HepG2 (cell line): Measurements from ENCODE around the gene TM9SF2. TPM values are rescaled to one million over a fixed set of nuclear protein-coding genes. Genes with fewer than 3 reads are reported as not detected.

Experiments used
- DNMT1 ChIP-seq: sonication (generic); formaldehyde crosslinking; IDR thresholded peaks from 2 replicates; pipeline ENCODE4 v1.5.1; 2020; ENCODE audit warnings: mild to moderate bottlenecking, missing genetic modification reagents
- FOXA3 ChIP-seq: IDR thresholded peaks from 2 replicates; pipeline ENCODE4 v1.6.1; 2016; ENCODE audit warnings: missing genetic modification reagents, missing compliant biosample characterization
- FOXK1 ChIP-seq: sonication (generic); formaldehyde crosslinking; IDR thresholded peaks from 2 replicates; pipeline ENCODE4 v1.4.0; 2020; ENCODE audit warnings: low read depth, missing genetic modification reagents, borderline replicate concordance
- KAT8 ChIP-seq: IDR thresholded peaks from 2 replicates; pipeline ENCODE4 v1.6.1; 2016; ENCODE audit warnings: missing genetic modification reagents, missing compliant biosample characterization
- KMT2A ChIP-seq: sonication (generic); formaldehyde crosslinking; IDR thresholded peaks from 2 replicates; pipeline ENCODE4 v1.4.0; 2020; ENCODE audit warnings: missing genetic modification reagents
- RBAK ChIP-seq: sonication (generic); formaldehyde crosslinking; IDR thresholded peaks from 2 replicates; pipeline ENCODE4 v1.5.1; 2020; ENCODE audit warnings: mild to moderate bottlenecking, missing genetic modification reagents
- RFXANK ChIP-seq: IDR thresholded peaks from 2 replicates; pipeline ENCODE4 v1.6.1; 2016
- SIN3B ChIP-seq: fragments of 150-350 bp; IDR thresholded peaks from 2 replicates; pipeline ENCODE4 v1.6.1; 2014; ENCODE audit warnings: low read length
- SMAD1 ChIP-seq: sonication (generic); formaldehyde crosslinking; IDR thresholded peaks from 2 replicates; pipeline ENCODE4 v1.4.0; 2020; ENCODE audit warnings: missing genetic modification reagents, low read depth, mild to moderate bottlenecking, borderline replicate concordance
- SP1 ChIP-seq, 2 experiments: fragments of 450-650 bp in 1 of 2; sonication (generic) in 1 of 2; formaldehyde crosslinking in 1 of 2; IDR thresholded peaks; 2 replicates each; pipeline versions ENCODE4 v1.4.0 to v1.6.1; 2016 to 2020; ENCODE audit warnings: missing genetic modification reagents in 1 of 2
- TP53 ChIP-seq: sonication (generic); formaldehyde crosslinking; conservative IDR thresholded peaks from 2 replicates; pipeline ENCODE4 v1.4.0; 2020; ENCODE audit warnings: missing genetic modification reagents
- ZNF121 ChIP-seq: sonication (generic); formaldehyde crosslinking; IDR thresholded peaks from 2 replicates; pipeline ENCODE4 v1.5.0; 2020; ENCODE audit warnings: mild to moderate bottlenecking, missing genetic modification reagents
- ZNF17 ChIP-seq: sonication (generic); formaldehyde crosslinking; IDR thresholded peaks from 2 replicates; pipeline ENCODE4 v1.5.0; 2020; ENCODE audit warnings: mild to moderate bottlenecking, missing genetic modification reagents
- ZNF441 ChIP-seq: sonication (generic); formaldehyde crosslinking; IDR thresholded peaks from 2 replicates; pipeline ENCODE4 v1.7.0; 2021; ENCODE audit warnings: missing genetic modification reagents, borderline replicate concordance
- ZNF598 ChIP-seq: sonication (generic); formaldehyde crosslinking; IDR thresholded peaks from 2 replicates; pipeline ENCODE4 v1.5.1; 2020; ENCODE audit warnings: mild to moderate bottlenecking, missing genetic modification reagents, borderline replicate concordance
- ZZZ3 ChIP-seq: sonication (generic); formaldehyde crosslinking; IDR thresholded peaks from 2 replicates; pipeline ENCODE4 v1.4.0; 2020; ENCODE audit warnings: missing genetic modification reagents, mild to moderate bottlenecking, borderline replicate concordance
- polyA plus RNA-seq, 8 experiments: library from polyadenylated mRNA; depleted of rRNA in 3 of 8; stranded (reverse) in 7 of 8; unstranded in 1 of 8; fragments of >200 nt; fragmentation: Illumina TruSeq in 4 of 8; extraction: Trizol in 4 of 8; gene quantifications; 2 replicates each; pipeline versions ENCODE4 v1.2.1 to v1.2.3, GENCODE V29; 2011 to 2016; ENCODE audit warnings: low read depth in 4 of 8, missing spikeins in 1 of 8, mixed read lengths in 1 of 8; ENCODE audit not compliant: insufficient read depth in 1 of 8
- total RNA-seq, 5 experiments: library from RNA; depleted of rRNA; stranded (reverse); fragments of >200 nt; fragmentation: Illumina TruSeq; extraction: Trizol; gene quantifications; 2 replicates each; pipeline ENCODE4 v1.2.3, GENCODE V29; 2016; ENCODE audit warnings: low read depth in 1 of 5
- TF ChIP-seq, protein P1 (sequence below): sonication (generic); formaldehyde crosslinking; IDR thresholded peaks from 2 replicates; pipeline ENCODE4 v1.4.0; 2020; ENCODE audit warnings: missing genetic modification reagents, borderline replicate concordance
- TF ChIP-seq, protein P2 (sequence below): sonication (generic); formaldehyde crosslinking; conservative IDR thresholded peaks from 2 replicates; pipeline ENCODE4 v1.4.0; 2020; ENCODE audit warnings: missing genetic modification reagents
- TF ChIP-seq, protein P3 (sequence below): sonication (generic); formaldehyde crosslinking; IDR thresholded peaks from 2 replicates; pipeline ENCODE4 v1.5.1; 2020; ENCODE audit warnings: missing genetic modification reagents, mild to moderate bottlenecking, borderline replicate concordance
- TF ChIP-seq, protein P4 (sequence below): sonication (generic); formaldehyde crosslinking; IDR thresholded peaks from 2 replicates; pipeline ENCODE4 v1.5.1; 2020; ENCODE audit warnings: missing genetic modification reagents, mild to moderate bottlenecking, borderline replicate concordance

TM9SF2 gene
- total and polyA plus RNA-seq, 2 of the 13 experiments (the other 11 are each of a cell fraction or from before 2014, with no cell fraction given): 94.1 to 123 TPM

DNA sequence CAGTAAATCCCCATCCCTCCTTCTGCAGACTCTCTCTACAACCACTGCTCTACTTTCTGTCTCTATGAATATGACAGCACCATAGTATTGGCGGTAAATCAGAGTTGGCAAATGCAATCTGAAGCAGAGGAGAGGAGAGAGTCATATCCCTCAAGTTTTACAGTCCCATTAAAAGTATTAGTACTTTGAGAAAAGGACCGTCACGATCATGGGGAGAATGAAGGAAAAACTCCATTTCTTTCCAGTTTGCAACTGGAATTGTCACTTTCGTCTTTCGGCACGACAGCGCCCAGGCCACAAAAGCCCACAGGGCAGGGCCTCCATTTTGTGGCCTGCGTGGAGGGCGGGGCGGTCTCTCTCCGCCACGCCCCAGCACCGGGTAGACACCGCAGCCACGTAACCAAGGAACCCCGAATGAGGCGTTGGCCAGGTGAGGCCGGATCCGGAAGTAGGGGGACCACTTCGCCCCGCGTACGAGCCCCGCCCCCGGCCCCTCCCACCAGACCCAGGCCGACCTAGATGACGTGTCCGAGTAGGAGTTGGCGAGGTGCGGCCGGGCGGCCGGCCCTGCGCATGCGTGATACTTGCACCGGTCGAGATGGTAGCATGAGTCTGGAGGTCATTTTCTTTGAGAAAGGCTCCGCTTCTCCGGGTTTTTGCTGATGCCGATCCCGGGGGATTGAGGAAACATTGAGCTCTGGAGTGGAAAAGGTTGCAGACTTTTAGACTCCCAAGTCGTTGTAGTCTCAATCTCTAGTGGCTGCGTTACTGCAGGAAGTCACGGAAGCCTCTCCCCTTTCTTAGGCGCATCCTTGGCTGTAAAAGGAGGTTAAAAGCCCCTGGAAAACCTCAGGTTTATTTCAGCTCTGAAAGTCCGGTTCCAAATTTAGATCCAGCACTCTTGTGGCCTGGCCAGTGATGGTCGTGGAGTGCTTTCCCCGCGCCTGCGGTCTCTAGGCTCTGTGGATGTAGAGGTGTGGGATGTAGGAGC, 2.8 kb upstream of the TM9SF2 start (continued):
- TF ChIP-seq FOXK1 (CRISPR knock-in tag): peak; percentile 40; the same call in 1 of the 2 replicates
- TF ChIP-seq KAT8 (CRISPR knock-in tag): peak; percentile 89
- TF ChIP-seq ZZZ3 (CRISPR knock-in tag): 0 out of 2 replicates have a peak, but pooled peaks have one; percentile 41
- peak; percentile 36 for TF ChIP-seq FOXA3 (CRISPR knock-in tag)
- no peak for TF ChIP-seq RBAK (CRISPR knock-in tag)
- TF ChIP-seq SP1 (IDR thresholded peaks at IDR 0.05): no peak
- TF ChIP-seq SP1 (CRISPR knock-in tag; IDR thresholded peaks at IDR 0.05): peak; percentile 95
- peak; percentile 13; the same call in 1 of the 2 replicates for TF ChIP-seq ZNF441 (CRISPR knock-in tag)
- TF ChIP-seq ZNF121 (CRISPR knock-in tag): no peak
- TF ChIP-seq KMT2A: peak; percentile 22; the same call in 1 of the 2 replicates
- TF ChIP-seq ZNF17 (CRISPR knock-in tag): no peak
- 0 out of 2 replicates have a peak, but pooled peaks have one; percentile 18 for TF ChIP-seq ZNF598 (CRISPR knock-in tag)
- TF ChIP-seq, protein P1, sequence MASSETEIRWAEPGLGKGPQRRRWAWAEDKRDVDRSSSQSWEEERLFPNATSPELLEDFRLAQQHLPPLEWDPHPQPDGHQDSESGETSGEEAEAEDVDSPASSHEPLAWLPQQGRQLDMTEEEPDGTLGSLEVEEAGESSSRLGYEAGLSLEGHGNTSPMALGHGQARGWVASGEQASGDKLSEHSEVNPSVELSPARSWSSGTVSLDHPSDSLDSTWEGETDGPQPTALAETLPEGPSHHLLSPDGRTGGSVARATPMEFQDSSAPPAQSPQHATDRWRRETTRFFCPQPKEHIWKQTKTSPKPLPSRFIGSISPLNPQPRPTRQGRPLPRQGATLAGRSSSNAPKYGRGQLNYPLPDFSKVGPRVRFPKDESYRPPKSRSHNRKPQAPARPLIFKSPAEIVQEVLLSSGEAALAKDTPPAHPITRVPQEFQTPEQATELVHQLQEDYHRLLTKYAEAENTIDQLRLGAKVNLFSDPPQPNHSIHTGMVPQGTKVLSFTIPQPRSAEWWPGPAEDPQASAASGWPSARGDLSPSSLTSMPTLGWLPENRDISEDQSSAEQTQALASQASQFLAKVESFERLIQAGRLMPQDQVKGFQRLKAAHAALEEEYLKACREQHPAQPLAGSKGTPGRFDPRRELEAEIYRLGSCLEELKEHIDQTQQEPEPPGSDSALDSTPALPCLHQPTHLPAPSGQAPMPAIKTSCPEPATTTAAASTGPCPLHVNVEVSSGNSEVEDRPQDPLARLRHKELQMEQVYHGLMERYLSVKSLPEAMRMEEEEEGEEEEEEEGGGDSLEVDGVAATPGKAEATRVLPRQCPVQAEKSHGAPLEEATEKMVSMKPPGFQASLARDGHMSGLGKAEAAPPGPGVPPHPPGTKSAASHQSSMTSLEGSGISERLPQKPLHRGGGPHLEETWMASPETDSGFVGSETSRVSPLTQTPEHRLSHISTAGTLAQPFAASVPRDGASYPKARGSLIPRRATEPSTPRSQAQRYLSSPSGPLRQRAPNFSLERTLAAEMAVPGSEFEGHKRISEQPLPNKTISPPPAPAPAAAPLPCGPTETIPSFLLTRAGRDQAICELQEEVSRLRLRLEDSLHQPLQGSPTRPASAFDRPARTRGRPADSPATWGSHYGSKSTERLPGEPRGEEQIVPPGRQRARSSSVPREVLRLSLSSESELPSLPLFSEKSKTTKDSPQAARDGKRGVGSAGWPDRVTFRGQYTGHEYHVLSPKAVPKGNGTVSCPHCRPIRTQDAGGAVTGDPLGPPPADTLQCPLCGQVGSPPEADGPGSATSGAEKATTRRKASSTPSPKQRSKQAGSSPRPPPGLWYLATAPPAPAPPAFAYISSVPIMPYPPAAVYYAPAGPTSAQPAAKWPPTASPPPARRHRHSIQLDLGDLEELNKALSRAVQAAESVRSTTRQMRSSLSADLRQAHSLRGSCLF (CRISPR knock-in tag): 0 out of 2 replicates have a peak, but pooled peaks have one; percentile 16
- peak; percentile 37; the same call in 1 of the 2 replicates for TF ChIP-seq SIN3B
- no peak for TF ChIP-seq SMAD1 (CRISPR knock-in tag)
- TF ChIP-seq, protein P2, sequence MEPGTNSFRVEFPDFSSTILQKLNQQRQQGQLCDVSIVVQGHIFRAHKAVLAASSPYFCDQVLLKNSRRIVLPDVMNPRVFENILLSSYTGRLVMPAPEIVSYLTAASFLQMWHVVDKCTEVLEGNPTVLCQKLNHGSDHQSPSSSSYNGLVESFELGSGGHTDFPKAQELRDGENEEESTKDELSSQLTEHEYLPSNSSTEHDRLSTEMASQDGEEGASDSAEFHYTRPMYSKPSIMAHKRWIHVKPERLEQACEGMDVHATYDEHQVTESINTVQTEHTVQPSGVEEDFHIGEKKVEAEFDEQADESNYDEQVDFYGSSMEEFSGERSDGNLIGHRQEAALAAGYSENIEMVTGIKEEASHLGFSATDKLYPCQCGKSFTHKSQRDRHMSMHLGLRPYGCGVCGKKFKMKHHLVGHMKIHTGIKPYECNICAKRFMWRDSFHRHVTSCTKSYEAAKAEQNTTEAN (CRISPR knock-in tag): no peak
- no peak for TF ChIP-seq TP53 (CRISPR knock-in tag)
- 0 out of 2 replicates have a peak, but pooled peaks have one; percentile 42 for TF ChIP-seq RFXANK (CRISPR knock-in tag)
- no peak for TF ChIP-seq DNMT1
- TF ChIP-seq, protein P3, sequence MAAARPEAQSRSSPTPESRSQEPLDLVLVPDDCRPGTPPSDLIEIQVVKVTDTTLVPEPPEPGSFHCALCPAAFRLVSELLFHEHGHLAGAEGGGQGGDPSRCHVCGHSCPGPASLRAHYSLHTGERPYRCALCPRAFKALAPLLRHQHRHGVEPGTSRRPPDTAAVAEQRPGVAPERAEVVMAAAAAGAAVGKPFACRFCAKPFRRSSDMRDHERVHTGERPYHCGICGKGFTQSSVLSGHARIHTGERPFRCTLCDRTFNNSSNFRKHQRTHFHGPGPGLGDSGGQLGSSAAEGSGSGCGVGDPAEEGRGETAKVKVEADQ (CRISPR knock-in tag): peak; percentile 25; the same call in 1 of the 2 replicates
- TF ChIP-seq, protein P4, sequence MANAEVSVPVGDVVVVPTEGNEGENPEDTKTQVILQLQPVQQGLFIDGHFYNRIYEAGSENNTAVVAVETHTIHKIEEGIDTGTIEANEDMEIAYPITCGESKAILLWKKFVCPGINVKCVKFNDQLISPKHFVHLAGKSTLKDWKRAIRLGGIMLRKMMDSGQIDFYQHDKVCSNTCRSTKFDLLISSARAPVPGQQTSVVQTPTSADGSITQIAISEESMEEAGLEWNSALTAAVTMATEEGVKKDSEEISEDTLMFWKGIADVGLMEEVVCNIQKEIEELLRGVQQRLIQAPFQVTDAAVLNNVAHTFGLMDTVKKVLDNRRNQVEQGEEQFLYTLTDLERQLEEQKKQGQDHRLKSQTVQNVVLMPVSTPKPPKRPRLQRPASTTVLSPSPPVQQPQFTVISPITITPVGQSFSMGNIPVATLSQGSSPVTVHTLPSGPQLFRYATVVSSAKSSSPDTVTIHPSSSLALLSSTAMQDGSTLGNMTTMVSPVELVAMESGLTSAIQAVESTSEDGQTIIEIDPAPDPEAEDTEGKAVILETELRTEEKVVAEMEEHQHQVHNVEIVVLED (CRISPR knock-in tag): peak; percentile 69; the same call in 1 of the 2 replicates
